HG02678 (cell line): ENCODE data around the gene COQ10B.
A peak's percentile ranks its signal among the peaks of the same experiment; 100 is the strongest.

Experiments
- ATAC-seq: cut with Tn5 transposase; IDR thresholded peaks from one replicate; pipeline ENCODE4 v1.9.1; 2021; ENCODE audit warnings: mild to moderate bottlenecking, moderate library complexity; ENCODE audit not compliant: unreplicated experiment

COQ10B gene

DNA sequence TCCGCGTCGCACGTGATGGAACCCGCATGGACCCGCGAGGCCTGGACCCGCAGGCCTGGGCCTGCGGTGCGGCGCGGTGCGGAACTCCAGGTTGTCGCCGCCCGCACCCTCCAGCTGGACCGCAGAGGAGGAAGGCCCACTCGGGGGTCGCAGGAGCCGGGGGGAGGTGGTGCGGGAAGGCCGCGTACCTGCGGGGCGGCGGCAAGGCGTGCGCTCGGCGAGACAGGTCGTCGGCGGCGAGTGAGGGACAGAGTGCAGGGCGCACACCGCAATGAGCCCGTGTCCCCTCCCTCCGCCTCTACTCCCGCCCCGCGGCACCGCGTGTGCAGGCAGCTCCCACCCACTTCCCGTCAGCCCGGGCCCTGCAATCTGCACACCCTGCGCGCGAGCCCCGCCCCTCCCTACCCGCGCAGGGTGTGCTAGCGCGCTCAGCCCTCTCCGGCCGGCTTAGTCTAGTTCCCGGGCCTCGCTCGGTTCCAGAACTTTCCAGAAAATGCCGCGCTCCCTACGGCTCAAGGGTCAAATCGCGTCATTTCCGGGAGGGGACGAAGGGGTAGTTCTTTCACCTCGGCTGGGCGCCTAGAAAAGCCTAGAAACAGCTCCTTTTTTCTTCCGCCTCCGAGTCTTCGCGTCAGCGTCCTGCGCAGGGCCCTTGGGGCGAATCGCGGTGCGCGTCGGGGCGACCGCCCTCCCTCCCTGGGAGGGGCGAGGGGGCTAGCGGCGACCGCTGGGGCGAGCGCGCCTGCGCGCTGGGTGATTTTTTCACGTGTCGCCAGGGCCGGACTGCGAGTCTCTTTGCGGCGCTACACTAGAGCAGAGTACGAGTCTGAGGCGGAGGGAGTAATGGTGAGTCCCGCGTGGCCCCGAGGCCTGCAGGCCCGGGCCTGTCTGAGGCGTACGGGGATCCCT is 46.5 kb downstream of the COQ10B start, which contains the start of the genes HSPD1 and HSPE1:
Gene HSPD1 (minus strand): TSS at position 247 of the 909 bp plus-strand sequence. CDS start 992 bp downstream, outside the sequence.
Gene HSPE1 (plus strand): TSS at position 786 of the 909 bp plus-strand sequence. CDS start 58 bp downstream, at position 844.
- ATAC-seq = peak; percentile 76

DNA sequence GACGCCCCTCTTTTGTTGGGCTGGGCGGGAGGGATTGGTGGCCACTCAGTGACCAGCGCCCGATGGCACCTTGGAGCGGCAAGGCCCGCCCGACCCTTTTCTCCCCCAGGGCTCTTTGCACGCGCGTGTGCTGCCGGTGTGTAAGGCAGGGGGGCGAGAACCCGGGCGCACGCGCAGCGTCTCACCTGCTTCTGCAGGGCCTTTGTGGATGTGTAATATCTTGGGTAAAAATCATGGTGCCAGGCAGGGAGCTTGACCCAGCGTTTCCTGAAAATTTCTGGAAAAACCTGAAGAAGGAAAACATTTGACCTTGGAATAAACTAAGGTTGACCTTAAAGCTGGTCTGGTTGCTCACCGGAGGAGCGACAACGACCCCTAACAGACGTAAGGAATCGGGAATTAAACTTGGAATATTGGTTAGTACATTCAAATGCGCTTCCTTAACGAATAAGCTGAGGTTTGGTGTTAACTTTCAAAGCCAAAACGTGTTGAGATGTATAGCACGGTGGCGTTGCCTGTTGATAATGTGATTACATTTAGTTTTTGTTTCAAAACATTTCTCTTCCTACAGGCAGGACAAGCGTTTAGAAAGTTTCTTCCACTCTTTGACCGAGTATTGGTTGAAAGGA is 47.3 kb downstream of the COQ10B start:
- peak; percentile 4 for ATAC-seq

DNA sequence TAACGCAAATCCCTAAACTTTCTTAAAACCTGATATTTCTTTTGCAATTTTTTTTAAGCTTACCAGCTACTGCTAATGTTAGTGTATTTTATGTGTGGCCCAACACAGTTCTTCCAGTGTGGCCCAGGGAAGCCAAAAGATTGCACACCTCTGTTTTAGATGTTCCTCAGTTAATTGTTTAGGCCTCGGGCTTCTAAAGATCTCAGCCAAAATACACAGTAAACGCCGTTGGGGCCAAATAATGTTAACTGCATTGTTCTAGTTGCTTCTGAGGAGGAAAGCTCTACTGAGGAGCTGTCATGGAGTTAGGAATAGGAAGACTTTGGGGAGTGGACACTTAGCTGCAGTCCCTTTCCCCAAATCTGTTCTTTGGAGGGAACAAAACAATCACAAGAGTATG is 48.8 kb downstream of the COQ10B start:
- ATAC-seq = no peak

DNA sequence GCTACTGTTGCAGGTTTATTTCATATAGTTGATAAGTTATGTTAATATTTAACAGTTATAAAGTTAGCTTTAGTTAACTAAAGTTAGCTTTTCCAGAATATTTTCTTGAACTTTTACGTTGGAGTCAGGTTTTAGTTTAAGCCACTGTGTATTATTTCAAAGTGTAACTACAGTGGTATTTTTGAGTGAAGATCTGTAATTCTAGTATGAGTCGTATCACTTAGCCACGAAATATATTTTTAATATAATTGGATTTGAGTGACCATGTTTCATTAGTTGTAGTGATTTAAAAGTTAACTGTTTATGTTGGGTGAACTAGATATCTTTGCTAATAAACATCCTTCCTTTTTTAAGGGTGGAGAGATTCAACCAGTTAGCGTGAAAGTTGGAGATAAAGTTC is 49.3 kb downstream of the COQ10B start:
- no peak for ATAC-seq

DNA sequence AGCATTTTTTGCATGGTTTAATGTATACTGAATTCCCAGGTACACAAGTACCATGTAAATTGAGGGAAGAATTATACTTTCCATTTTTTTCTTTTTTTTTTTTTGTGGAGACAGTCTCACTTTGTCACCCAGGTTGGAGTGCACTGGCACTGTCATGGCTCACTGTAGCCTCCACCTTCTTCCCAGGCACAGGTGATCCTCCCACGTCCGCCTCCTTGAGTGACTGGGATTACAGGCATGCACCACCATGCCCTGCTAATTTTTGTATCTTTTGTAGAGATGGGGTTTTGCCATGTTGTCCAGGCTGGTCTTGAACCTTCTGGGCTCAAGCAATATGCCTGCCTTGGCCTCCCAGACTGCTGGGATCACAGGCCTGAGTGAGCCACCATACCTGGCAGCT is 50.6 kb downstream of the COQ10B start:
- no peak for ATAC-seq

DNA sequence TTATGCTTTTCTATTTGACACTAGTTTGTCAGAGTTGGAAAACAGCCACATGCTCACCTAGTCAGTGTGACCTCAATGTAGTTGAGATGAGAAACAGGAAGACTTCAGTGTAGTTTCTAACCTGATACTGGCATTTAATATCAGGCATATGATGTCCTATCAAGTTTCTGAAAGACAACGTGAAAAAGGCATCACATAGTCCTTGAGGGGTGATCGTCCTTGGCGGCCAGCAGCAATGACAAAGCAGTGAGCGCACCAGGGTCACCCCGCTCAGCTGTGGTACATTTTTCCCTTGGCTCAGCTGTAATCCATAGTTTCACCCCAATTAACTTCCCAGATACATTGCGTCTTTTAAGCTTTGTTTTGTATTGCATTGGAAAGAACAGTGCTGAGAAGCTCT is 51.2 kb downstream of the COQ10B start:
- ATAC-seq = no peak

DNA sequence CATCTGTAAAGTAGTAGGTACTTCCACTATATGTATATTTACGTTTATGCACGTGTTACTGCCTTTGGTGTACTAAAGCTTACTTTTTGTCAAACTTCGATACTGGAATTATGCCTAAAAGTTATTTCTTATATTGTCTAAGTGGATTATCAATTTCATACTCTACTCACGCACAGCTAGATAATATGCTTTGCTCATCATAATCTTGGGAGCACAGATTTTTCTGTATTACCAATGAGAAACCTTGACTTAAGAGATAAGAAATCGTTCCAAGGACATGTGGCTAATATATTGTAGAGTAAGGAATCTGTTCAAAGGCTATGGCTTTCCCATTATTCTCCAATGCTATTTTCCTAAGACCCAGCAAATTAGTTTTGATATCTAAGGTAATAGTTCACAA is 53.3 kb downstream of the COQ10B start:
- no peak for ATAC-seq

DNA sequence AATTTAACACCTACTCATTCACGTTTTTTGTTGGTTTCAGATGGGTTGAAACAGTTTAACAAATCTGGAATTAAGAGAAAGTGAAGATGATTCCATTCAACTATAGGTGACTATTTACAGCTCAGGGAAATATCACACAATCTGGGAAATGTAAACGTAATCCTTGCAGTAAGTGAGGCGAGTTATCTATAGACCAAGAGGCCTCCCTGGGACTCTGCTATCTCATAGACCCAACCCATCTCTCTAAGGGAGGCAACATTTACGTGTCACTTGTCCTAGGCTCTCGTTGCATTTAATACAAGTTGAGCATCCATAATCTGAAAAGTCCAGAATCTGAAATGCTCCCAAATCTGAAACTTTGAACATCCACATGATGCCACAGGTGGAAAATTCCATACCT is 60.6 kb downstream of the COQ10B start:
- no peak for ATAC-seq

DNA sequence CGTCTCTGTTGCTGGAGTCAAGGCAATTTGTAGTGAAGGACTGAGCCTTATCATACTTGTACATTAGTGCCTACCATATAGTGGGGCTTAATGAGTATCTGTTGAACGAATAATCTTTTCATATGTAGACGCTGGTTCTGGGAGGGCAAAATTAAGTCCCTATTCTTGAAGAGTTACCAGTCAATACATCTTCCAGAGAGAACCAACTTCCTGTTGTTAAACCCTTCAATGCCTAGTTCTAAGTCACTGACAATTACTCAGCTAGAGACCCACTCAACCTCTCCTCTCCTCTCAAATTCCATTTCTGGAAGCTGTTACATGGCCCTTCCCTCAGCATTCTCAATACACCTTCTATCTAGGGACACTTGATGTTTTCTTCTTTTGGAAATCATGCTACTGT is 61.4 kb downstream of the COQ10B start:
- no peak for ATAC-seq

DNA sequence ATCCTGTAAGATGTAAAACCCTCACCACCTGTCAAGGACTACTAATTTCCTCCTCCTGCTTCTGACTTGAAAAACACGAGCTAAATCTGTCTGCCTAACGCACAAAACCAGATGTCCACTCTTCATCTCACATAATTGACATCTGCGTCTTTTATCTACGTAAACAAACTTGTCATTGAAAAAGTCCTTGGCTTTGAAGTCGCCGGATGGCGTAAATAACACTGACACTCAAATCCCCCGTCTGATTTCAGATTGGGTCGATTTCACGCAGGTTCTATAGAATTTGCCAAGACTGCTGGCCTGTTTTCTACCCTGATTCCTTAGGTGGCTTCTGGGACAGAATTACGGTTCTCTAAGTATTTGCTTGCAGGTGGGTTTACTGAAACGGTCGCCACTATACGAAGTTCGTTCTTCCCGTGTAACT is 62.0 kb downstream of the COQ10B start:
- ATAC-seq = peak; percentile 18

DNA sequence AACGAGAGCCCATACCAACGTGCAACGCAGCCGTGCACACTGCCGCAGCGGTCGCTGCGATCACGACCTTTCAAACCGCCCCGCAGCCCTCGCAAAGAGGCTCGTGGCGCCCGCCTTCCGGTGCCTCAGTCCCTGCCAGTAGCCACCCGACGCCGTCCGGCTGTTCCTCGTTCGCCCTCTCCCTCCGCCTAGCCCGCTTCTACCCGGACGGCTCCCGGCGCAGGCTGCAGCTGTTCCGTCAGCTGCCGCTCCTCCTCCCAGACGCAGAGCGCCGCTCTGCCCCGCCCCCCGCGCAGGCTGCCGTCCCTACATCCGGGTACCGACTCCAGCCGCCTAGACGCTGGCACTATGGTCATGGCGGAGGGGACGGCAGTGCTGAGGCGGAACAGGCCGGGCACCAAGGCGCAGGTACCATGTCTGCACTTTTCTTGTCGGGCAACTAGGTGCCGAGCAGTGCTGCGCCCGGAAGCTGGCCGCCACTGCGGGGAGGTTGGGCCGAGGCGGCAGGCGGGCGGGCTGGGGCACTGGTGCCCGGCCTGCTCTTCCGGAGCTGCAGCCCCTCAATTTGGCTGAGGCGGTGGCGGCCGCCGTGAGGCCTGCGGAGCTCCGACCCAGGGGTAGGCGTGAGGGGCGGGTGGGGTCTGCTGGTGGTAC is 62.5 kb downstream of the COQ10B start, which contains the start of gene MOB4:
Gene MOB4 (plus strand): TSS at position 328 of the 654 bp plus-strand sequence. CDS start 21 bp downstream, at position 349.
- peak; percentile 92 for ATAC-seq

DNA sequence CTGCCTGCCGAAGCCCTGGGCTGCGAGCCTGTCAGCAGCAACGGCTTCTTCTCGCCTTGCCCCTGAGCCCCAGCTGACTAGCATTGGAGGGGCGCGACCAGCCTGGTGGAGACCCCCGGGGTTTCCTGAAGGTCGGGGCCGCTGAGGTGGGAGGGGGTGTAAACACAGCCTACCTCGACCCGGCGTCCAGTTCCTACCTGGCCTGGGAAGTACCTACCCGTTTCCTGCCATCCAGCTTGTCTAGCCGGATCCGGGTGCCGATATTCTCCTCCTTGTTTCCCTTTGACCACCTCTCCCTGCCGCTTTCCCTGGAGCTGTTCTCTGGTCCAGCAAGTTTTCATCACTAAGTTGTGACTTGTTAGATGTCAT is 63.0 kb downstream of the COQ10B start:
- peak; percentile 4 for ATAC-seq

DNA sequence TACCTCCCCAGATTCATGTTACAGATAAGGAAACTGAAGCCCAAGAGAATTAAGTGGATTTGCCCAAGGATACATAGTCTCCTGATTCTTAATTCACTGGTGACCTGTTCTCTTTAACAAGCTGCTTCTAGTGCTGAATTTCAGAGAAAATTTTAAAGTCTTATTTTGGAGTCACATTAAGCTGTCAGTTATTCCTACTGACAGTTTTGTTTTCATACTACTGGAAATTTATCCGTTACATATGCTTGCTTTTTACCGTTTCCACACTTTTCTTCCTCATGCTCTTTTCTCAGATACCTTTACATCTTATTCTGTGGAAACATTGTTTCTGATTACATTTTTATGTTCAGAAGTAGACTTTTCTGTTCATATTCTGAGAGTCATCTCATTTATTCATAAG is 63.8 kb downstream of the COQ10B start:
- no peak for ATAC-seq
